Activated CD8-positive, alpha-beta T cell treated with anti-CD3 and anti-CD28 coated beads for 36 hours (primary cell): ENCODE data around the gene TNNT2. TPM values are rescaled to one million over a fixed set of nuclear protein-coding genes. Genes with fewer than 3 reads are reported as not detected.
A peak's percentile ranks its signal among the peaks of the same experiment; 100 is the strongest.

ENCODE experiments used
- ATAC-seq: fragments of 200-7000 bp; cut with Tn5 transposase; one replicate; pipeline ENCODE4 v1.10.0; 2021; ENCODE audit warnings: mild to moderate bottlenecking, moderate library complexity
- CTCF ChIA-PET: fragments of 350-600 bp; sonication (Branson Sonifier 250); formaldehyde crosslinking; loops from one replicate; lab custom pipeline; 2021; ENCODE audit warnings: antibody characterized with exemption; lab: Charles Lee
- POLR2A ChIA-PET: fragments of 350-600 bp; sonication (Branson Sonifier 250); formaldehyde crosslinking; loops from one replicate; lab custom pipeline; 2021; ENCODE audit warnings: antibody characterized with exemption; lab: Charles Lee
- DNase-seq: peaks from one replicate; pipeline ENCODE4 v3.0.0-alpha.2; 2020
- H3K27ac Mint-ChIP-seq: one replicate; pipeline ENCODE4 v1.8.0; 2021; ENCODE audit warnings: mild to moderate bottlenecking, mixed read lengths
- H3K27me3 Mint-ChIP-seq: one replicate; pipeline ENCODE4 v1.8.0; 2021; ENCODE audit warnings: mixed read lengths
- H3K36me3 Mint-ChIP-seq: one replicate; pipeline ENCODE4 v1.8.0; 2021; ENCODE audit warnings: low read depth, mixed read lengths
- H3K4me1 Mint-ChIP-seq: one replicate; pipeline ENCODE4 v1.8.0; 2021; ENCODE audit warnings: low read depth, mixed read lengths
- H3K4me3 Mint-ChIP-seq: one replicate; pipeline ENCODE4 v1.8.0; 2021; ENCODE audit warnings: mild to moderate bottlenecking, moderate library complexity, mixed read lengths
- H3K9me3 Mint-ChIP-seq: one replicate; pipeline ENCODE4 v1.8.0; 2021; ENCODE audit warnings: mixed read lengths
- intact Hi-C: fragments of 100-400 bp; cut with micrococcal nuclease; formaldehyde crosslinking; loops from one replicate; pipeline ENCODE4 v1.10.0; 2022
- total RNA-seq, 2 experiments: library from RNA; stranded (reverse); gene quantifications; one replicate each; pipeline ENCODE4 v1.2.3, GENCODE V29; 2021
- TF ChIP-seq, protein P1 (sequence below): fragments of 200-600 bp; IDR thresholded peaks from one replicate; pipeline ENCODE4 v1.8.0; 2022; ENCODE audit warnings: antibody characterized with exemption, mild to moderate bottlenecking

Gene TNNT2
- not detected for total RNA-seq

- no peaks in the 10 kb centered on the region for H3K4me1 Mint-ChIP-seq
- no peak within 1 kb of the TSS for H3K4me3 Mint-ChIP-seq
- ATAC-seq (no peak), DNase-seq (no peak)
- H3K27ac Mint-ChIP-seq = no peak within 1 kb of the TSS
- ChIA-PET CTCF (no interaction called here), POLR2A (no interaction called here)
- intact Hi-C loops = no loop called here
- TF ChIP-seq, protein P1, sequence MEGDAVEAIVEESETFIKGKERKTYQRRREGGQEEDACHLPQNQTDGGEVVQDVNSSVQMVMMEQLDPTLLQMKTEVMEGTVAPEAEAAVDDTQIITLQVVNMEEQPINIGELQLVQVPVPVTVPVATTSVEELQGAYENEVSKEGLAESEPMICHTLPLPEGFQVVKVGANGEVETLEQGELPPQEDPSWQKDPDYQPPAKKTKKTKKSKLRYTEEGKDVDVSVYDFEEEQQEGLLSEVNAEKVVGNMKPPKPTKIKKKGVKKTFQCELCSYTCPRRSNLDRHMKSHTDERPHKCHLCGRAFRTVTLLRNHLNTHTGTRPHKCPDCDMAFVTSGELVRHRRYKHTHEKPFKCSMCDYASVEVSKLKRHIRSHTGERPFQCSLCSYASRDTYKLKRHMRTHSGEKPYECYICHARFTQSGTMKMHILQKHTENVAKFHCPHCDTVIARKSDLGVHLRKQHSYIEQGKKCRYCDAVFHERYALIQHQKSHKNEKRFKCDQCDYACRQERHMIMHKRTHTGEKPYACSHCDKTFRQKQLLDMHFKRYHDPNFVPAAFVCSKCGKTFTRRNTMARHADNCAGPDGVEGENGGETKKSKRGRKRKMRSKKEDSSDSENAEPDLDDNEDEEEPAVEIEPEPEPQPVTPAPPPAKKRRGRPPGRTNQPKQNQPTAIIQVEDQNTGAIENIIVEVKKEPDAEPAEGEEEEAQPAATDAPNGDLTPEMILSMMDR = no peak
- peaks cover 2% of the 10 kb centered on the region for H3K27me3 Mint-ChIP-seq
- no peaks in the 10 kb centered on the region for H3K9me3 Mint-ChIP-seq
- no peaks in the 10 kb centered on the region for H3K36me3 Mint-ChIP-seq
These were observed at the start of gene TNNT2 for GRCh38 chr1:201377611-201378092. TNNT2 (minus strand) TSS chr1:201377680; CDS start chr1:201373254, 4,426 bp downstream.

DNA sequence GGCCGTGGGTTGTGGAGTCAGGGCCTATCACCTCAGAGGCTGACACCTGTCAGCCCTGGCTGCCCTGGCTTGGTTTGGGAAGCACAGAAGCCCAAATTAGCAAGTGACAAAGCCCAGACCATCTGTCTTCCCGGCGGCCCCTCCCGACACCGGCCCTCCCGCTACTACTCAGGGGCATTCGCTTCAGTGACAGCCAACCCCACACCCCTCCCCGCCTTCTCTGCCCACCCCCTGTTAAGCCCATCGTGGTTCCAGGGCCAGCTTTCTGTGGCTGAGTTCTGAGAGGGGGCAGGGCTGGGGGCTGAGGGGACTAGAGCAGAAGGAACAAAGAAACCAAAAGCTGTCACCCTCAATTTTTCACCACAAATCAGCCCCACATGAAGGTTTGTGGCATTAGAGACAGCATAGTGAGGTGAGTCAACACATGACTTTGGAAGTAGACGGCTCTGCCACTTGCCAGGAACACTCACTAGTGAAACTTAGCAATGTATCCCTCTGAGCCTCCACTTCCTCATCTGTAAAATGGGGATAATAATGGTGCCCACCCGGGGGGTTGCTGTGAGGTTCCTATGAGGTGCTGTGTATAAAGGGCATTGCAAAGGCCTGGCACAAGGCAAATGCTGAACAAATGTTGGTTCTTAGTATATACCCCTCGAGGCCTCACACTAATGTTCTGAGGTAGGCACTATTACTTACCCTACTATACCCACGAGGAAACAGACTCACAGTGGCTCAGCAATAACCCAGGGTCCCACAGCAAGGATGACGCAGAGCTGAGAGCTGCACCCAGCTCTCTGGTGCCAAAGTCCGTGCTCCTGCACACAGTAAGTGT, 49.2 kb upstream of the TNNT2 start:
- POLR2A ChIA-PET = no interaction called here
- Mint-ChIP-seq H3K27me3 (peaks cover 7% of the 10 kb centered on the region), H3K4me3 (no peak overlapping the region), H3K9me3 (no peaks in the 10 kb centered on the region), H3K4me1 (peaks cover 3% of the 10 kb centered on the region), H3K27ac (no peak overlapping the region), H3K36me3 (no peaks in the 10 kb centered on the region)
- DNase-seq = peak; percentile 47
- ATAC-seq = peak; percentile 79
- TF ChIP-seq, protein P1 = no peak
- intact Hi-C loops = no loop called here
- CTCF ChIA-PET = interaction anchor here (1.2 kb wide), 1 partner anchor 22 kb away, joined by 3 read pairs; no protein-coding TSS in a partner anchor

GRCh38 chr1:201424146-201424545, 46.7 kb upstream of the TNNT2 start:
- Mint-ChIP-seq H3K9me3 (no peaks in the 10 kb centered on the region), H3K4me1 (peaks cover 3% of the 10 kb centered on the region), H3K4me3 (no peak overlapping the region), H3K27me3 (no peaks in the 10 kb centered on the region), H3K27ac (no peak overlapping the region), H3K36me3 (no peaks in the 10 kb centered on the region)
- DNase-seq = no peak
- ChIA-PET CTCF (interaction anchor here (1.4 kb wide), 1 partner anchor 11 kb away, joined by 4 read pairs; no protein-coding TSS in a partner anchor), POLR2A (no interaction called here)
- intact Hi-C loops = no loop called here
- no peak for ATAC-seq
- TF ChIP-seq, protein P1 = no peak

DNA sequence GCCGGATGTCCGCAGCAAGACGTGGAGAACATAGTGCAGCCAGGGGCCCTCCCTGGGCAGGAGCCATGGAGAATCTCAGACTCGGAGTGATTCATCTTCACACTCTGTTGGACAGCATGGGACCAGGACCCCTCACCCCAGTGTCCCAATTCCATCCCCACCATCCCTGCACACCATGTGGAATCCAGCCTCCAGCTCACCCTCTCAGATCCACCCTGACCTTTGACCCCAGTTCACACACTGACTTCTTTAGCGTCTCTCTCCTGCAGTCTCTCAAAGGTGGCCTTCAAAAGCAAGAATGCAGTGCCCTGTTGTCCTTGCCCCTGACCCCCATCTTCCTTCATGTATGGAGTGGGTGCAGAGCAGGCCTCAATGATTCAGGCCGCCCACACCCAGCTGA, 46.2 kb upstream of the TNNT2 start:
- Mint-ChIP-seq H3K27me3 (no peaks in the 10 kb centered on the region), H3K4me1 (peaks cover 3% of the 10 kb centered on the region), H3K27ac (no peak overlapping the region), H3K36me3 (no peaks in the 10 kb centered on the region), H3K9me3 (no peaks in the 10 kb centered on the region), H3K4me3 (no peak overlapping the region)
- TF ChIP-seq, protein P1 = no peak
- POLR2A ChIA-PET = no interaction called here
- intact Hi-C loops = no loop called here
- DNase-seq = no peak
- ATAC-seq = no peak
- CTCF ChIA-PET = no interaction called here

- Mint-ChIP-seq H3K9me3 (no peaks in the 10 kb centered on the region), H3K27me3 (no peaks in the 10 kb centered on the region), H3K4me1 (peaks cover 3% of the 10 kb centered on the region), H3K27ac (no peak overlapping the region), H3K4me3 (no peak overlapping the region), H3K36me3 (no peaks in the 10 kb centered on the region)
- intact Hi-C loops = no loop called here
- ChIA-PET POLR2A (no interaction called here), CTCF (no interaction called here)
- TF ChIP-seq, protein P1 = no peak
- no peak for DNase-seq
- ATAC-seq = no peak
These were observed 45.1 kb upstream of the TNNT2 start for GRCh38 chr1:201422436-201423030.
